T-cell (primary cell): ENCODE measurements around the gene ETV6. TPM values are rescaled to one million over a fixed set of nuclear protein-coding genes. Genes with fewer than 3 reads are reported as not detected.

ENCODE experiments used
- ATAC-seq, 4 experiments: fragments of 200-7000 bp in 3 of 4; fragments of 150-1000 bp in 1 of 4; cut with Tn5 transposase; replicated peaks in 1 of 4; 1 replicate in 3 of 4; 2 replicates in 1 of 4; pipeline ENCODE4 v1.10.0; 2021; ENCODE audit warnings: moderate library complexity in 3 of 4, mild to moderate bottlenecking in 2 of 4, moderate number of reproducible peaks in 1 of 4
- CTCF ChIA-PET, 2 donors: fragments of 300-600 bp; sonication (Branson Sonifier 250); formaldehyde crosslinking; loops; one replicate each; lab custom pipeline; 2022; ENCODE audit warnings: antibody characterized with exemption in 2 of 2; lab: Charles Lee
- POLR2A ChIA-PET, 2 donors: fragments of 300-600 bp; sonication (Branson Sonifier 250); formaldehyde crosslinking; loops; one replicate each; lab custom pipeline; 2022; ENCODE audit warnings: antibody characterized with exemption in 2 of 2; lab: Charles Lee
- DNase-seq, 35 experiments: peaks; one replicate each; pipeline versions ENCODE4 v3.0.0 to v3.0.0-alpha.2; 2013 to 2023
- H3K27ac ChIP-seq: one replicate; pipeline ENCODE4 v1.5.1; 2013; ENCODE audit warnings: low read length
- H3K27me3 ChIP-seq, 2 experiments: replicated peaks in 1 of 2; 1 replicate in 1 of 2; 2 replicates in 1 of 2; pipeline versions ENCODE4 v1.6.1 to v1.7.0; 2013; ENCODE audit warnings: low read length in 1 of 2, mixed read lengths in 1 of 2; ENCODE audit not compliant: control insufficient read depth in 2 of 2, insufficient read depth in 2 of 2; ENCODE audit errors: extremely low read depth in 1 of 2
- H3K36me3 ChIP-seq, 2 donors: 1 replicate in 1 of 2; 2 replicates in 1 of 2; pipeline versions ENCODE4 v1.6.1 to v1.7.0; 2013; ENCODE audit warnings: low read length in 1 of 2; ENCODE audit not compliant: control insufficient read depth in 2 of 2, insufficient read depth in 1 of 2; ENCODE audit errors: extremely low read depth in 1 of 2
- H3K4me1 ChIP-seq, 2 experiments: 1 replicate in 1 of 2; 2 replicates in 1 of 2; pipeline versions ENCODE4 v1.6.1 to v1.7.0; 2013; ENCODE audit warnings: low read length in 2 of 2, mixed read lengths in 1 of 2; ENCODE audit not compliant: insufficient read depth in 2 of 2, control insufficient read depth in 1 of 2; ENCODE audit errors: extremely low read depth in 1 of 2
- H3K4me3 ChIP-seq, 2 donors: 1 replicate in 1 of 2; 2 replicates in 1 of 2; pipeline versions ENCODE4 v1.5.1 to v1.7.0; 2013; ENCODE audit warnings: mild to moderate bottlenecking in 2 of 2, low read length in 1 of 2, moderate library complexity in 1 of 2; ENCODE audit not compliant: control insufficient read depth in 1 of 2; ENCODE audit errors: extremely low read depth in 1 of 2
- H3K9me3 ChIP-seq: 2 replicates; pipeline ENCODE4 v1.7.0; 2013
- H3K27ac Mint-ChIP-seq, 2 donors: one replicate each; pipeline ENCODE4 v1.8.0; 2020 to 2021; ENCODE audit warnings: mild to moderate bottlenecking in 2 of 2, mixed read lengths in 2 of 2
- H3K27me3 Mint-ChIP-seq, 2 donors: one replicate each; pipeline ENCODE4 v1.8.0; 2021 to 2022; ENCODE audit warnings: mixed read lengths in 2 of 2
- H3K36me3 Mint-ChIP-seq: one replicate; pipeline ENCODE4 v1.8.0; 2021; ENCODE audit warnings: mixed read lengths
- H3K4me1 Mint-ChIP-seq, 3 donors: one replicate each; pipeline ENCODE4 v1.8.0; 2020 to 2022; ENCODE audit warnings: mixed read lengths in 3 of 3, mild to moderate bottlenecking in 1 of 3
- H3K4me3 Mint-ChIP-seq, 3 donors: one replicate each; pipeline ENCODE4 v1.8.0; 2020 to 2022; ENCODE audit warnings: mild to moderate bottlenecking in 3 of 3, mixed read lengths in 3 of 3, moderate library complexity in 3 of 3
- H3K9me3 Mint-ChIP-seq, 3 donors: one replicate each; pipeline ENCODE4 v1.8.0; 2020 to 2022; ENCODE audit warnings: mixed read lengths in 3 of 3
- WGBS: methylation state at CpG from one replicate; pipeline ENCODE4 v1.1.5; 2013; ENCODE audit warnings: missing lambda C conversion rate; ENCODE audit not compliant: insufficient coverage; 5-methylcytosine and 5-hydroxymethylcytosine counted together
- total RNA-seq, 35 experiments: library from RNA in 6 of 35; stranded (reverse) in 6 of 35; fragments of 120-200 nt in 1 of 35; gene quantifications; one replicate each; pipeline versions ENCODE4 v1.2.1 to v1.2.4 and lab custom pipeline; 2013 to 2026

ETV6 gene
- total RNA-seq, 5 donors from 2014 or later (not counting 1 experiment from before 2014, with no cell fraction given) = 24.8 to 36.3 (median 31.3) TPM

GRCh38 chr12:11832093-11832492, 182.6 kb downstream of the ETV6 start:
- H3K27me3 ChIP-seq = no peaks in the 10 kb centered on the region
- H3K9me3 Mint-ChIP-seq = no peaks in the 10 kb centered on the region
- no peak overlapping the region for H3K27ac ChIP-seq
- CTCF ChIA-PET = interaction anchor here in 1 of 2 donors (0.5 kb wide), 1 partner anchor 172 kb away, joined by 4 read pairs; no protein-coding TSS in a partner anchor
- DNase-seq = no peak
- H3K27ac Mint-ChIP-seq = no peak overlapping the region
- peaks cover 0 to 13% of the 10 kb centered on the region in 2 donors for H3K36me3 ChIP-seq
- no peak overlapping the region for H3K4me3 ChIP-seq
- H3K4me1 Mint-ChIP-seq = peaks cover 18 to 46% (median 30%) of the 10 kb centered on the region in 3 donors
- H3K9me3 ChIP-seq = no peaks in the 10 kb centered on the region
- WGBS = 94% methylated on average over 3 of the region's 4 CpGs
- peaks cover 0 to 10% of the 10 kb centered on the region in 2 experiments for H3K4me1 ChIP-seq
- H3K4me3 Mint-ChIP-seq = no peak overlapping the region
- no peaks in the 10 kb centered on the region for H3K27me3 Mint-ChIP-seq
- ATAC-seq = no peak
- POLR2A ChIA-PET = interaction anchor here in 1 of 2 donors (0.8 kb wide), 1 partner anchor 203 kb away, joined by 4 read pairs; no protein-coding TSS in a partner anchor
- H3K36me3 Mint-ChIP-seq = peaks cover 16% of the 10 kb centered on the region

GRCh38 chr12:11833174-11833895, 183.9 kb downstream of the ETV6 start:
- Mint-ChIP-seq H3K36me3 (peaks cover 19% of the 10 kb centered on the region), H3K9me3 (no peaks in the 10 kb centered on the region), H3K4me1 (peaks cover 18 to 49% (median 29%) of the 10 kb centered on the region in 3 donors), H3K27ac (no peak overlapping the region), H3K27me3 (no peaks in the 10 kb centered on the region), H3K4me3 (no peak overlapping the region)
- 75% methylated on average over 1 of the region's 4 CpGs for WGBS
- Histone ChIP-seq H3K27me3 (no peaks in the 10 kb centered on the region), H3K4me3 (no peak overlapping the region), H3K4me1 (peaks cover 0 to 10% of the 10 kb centered on the region in 2 experiments), H3K9me3 (no peaks in the 10 kb centered on the region), H3K36me3 (peaks cover 0 to 15% of the 10 kb centered on the region in 2 donors), H3K27ac (no peak overlapping the region)
- ChIA-PET POLR2A (interaction anchor here (0.6 to 0.8 kb wide), 3 partner anchors 13 to 1316 kb away, joined by 4 read pairs; no protein-coding TSS in a partner anchor), CTCF (interaction anchor here in 1 of 2 donors (0.5 kb wide), 2 partner anchors 111 to 417 kb away, joined by 3 read pairs; no protein-coding TSS in a partner anchor)
- ATAC-seq (no peak), DNase-seq (no peak)

- H3K4me1 Mint-ChIP-seq = peaks cover 23 to 49% (median 29%) of the 10 kb centered on the region in 3 donors
- ATAC-seq (no peak), DNase-seq (no peak)
- no peak overlapping the region for H3K27ac Mint-ChIP-seq
- Histone ChIP-seq H3K4me1 (peaks cover 0 to 10% of the 10 kb centered on the region in 2 experiments), H3K27me3 (no peaks in the 10 kb centered on the region), H3K27ac (no peak overlapping the region), H3K4me3 (no peak overlapping the region), H3K9me3 (no peaks in the 10 kb centered on the region), H3K36me3 (peaks cover 4 to 18% of the 10 kb centered on the region in 2 donors)
- ChIA-PET CTCF (interaction anchor here in 1 of 2 donors (0.5 kb wide), 1 partner anchor 110 kb away, joined by 3 read pairs; no protein-coding TSS in a partner anchor), POLR2A (interaction anchor here in 1 of 2 donors (0.6 kb wide), 1 partner anchor 210 kb away, joined by 3 read pairs; no protein-coding TSS in a partner anchor)
- H3K27me3 Mint-ChIP-seq = no peaks in the 10 kb centered on the region
- WGBS = 62% methylated on average over 2 of the region's 4 CpGs
- no peak overlapping the region for H3K4me3 Mint-ChIP-seq
- H3K36me3 Mint-ChIP-seq = peaks cover 23% of the 10 kb centered on the region
- H3K9me3 Mint-ChIP-seq = no peaks in the 10 kb centered on the region
Measured at GRCh38 chr12:11834104-11834812, 184.8 kb downstream of the ETV6 start.

- no peaks in the 10 kb centered on the region for H3K27me3 ChIP-seq
- H3K9me3 ChIP-seq = no peaks in the 10 kb centered on the region
- Mint-ChIP-seq H3K4me1 (peaks cover 24 to 49% (median 29%) of the 10 kb centered on the region in 3 donors), H3K9me3 (no peaks in the 10 kb centered on the region), H3K27ac (no peak overlapping the region), H3K27me3 (no peaks in the 10 kb centered on the region), H3K36me3 (peaks cover 28% of the 10 kb centered on the region), H3K4me3 (no peak overlapping the region)
- peaks cover 4 to 18% of the 10 kb centered on the region in 2 donors for H3K36me3 ChIP-seq
- no peak for ATAC-seq
- no peak overlapping the region for H3K27ac ChIP-seq
- ChIA-PET POLR2A (no interaction called here), CTCF (interaction anchor here (0.5 to 1.1 kb wide), 2 partner anchors 198 to 540 kb away, joined by 3 to 5 read pairs; no protein-coding TSS in a partner anchor)
- WGBS = no CpG with 5 or more reads among the region's 3 CpGs
- H3K4me1 ChIP-seq = peaks cover 0 to 7% of the 10 kb centered on the region in 2 experiments
- no peak for DNase-seq
- H3K4me3 ChIP-seq = no peak overlapping the region
Measured at GRCh38 chr12:11834931-11835330, 185.5 kb downstream of the ETV6 start.

GRCh38 chr12:11836282-11837151, 187.0 kb downstream of the ETV6 start:
- Mint-ChIP-seq H3K27ac (peak overlapping the region; percentile 29 to 48), H3K27me3 (no peaks in the 10 kb centered on the region), H3K36me3 (peaks cover 42% of the 10 kb centered on the region), H3K9me3 (no peaks in the 10 kb centered on the region), H3K4me1 (peaks cover 24 to 49% (median 29%) of the 10 kb centered on the region in 3 donors), H3K4me3 (peak overlapping the region in 1 of 3 donors; percentile 25)
- DNase-seq = peak in 17 of 35 experiments; percentile 9 to 59 (median 17)
- Histone ChIP-seq H3K4me3 (no peak overlapping the region), H3K9me3 (no peaks in the 10 kb centered on the region), H3K27me3 (no peaks in the 10 kb centered on the region), H3K36me3 (peaks cover 7 to 24% of the 10 kb centered on the region in 2 donors), H3K27ac (no peak overlapping the region), H3K4me1 (peaks cover 0 to 5% of the 10 kb centered on the region in 2 experiments)
- WGBS = 42% methylated on average over 3 of the region's 14 CpGs
- peak in 3 of 4 experiments; percentile 37 to 77 (median 43) for ATAC-seq
- ChIA-PET CTCF (no interaction called here), POLR2A (no interaction called here)
